Measurements from ENCODE around the gene ADA. TPM values are rescaled to one million over a fixed set of nuclear protein-coding genes. Genes with fewer than 3 reads are reported as not detected.
"Not testable (repeated sequence)": the region's sequence is repeated elsewhere in the genome, so short reads cannot be mapped to it uniquely, and the experiment has no call there.

The ADA gene
- total and polyA plus RNA-seq, 4 experiments from 2014 or later: 28.4 to 64.3 (median 39.8) TPM

GRCh38 chr20:44593751-44594150, 57.7 kb downstream of the ADA start:
- Histone ChIP-seq H3K36me3 (ENCODE audit: insufficient read depth, low read length) (no peaks in the 10 kb centered on the region), H3K27ac (ENCODE audit: low read depth, low read length) (no peak overlapping the region), H3K4me3 (ENCODE audit: low read length in 2 of 2) (no peak overlapping the region), H3K9me3 (ENCODE audit: control insufficient read depth in 1 of 2, low read length in 2 of 2) (no peaks in the 10 kb centered on the region), H3K4me1 (ENCODE audit: insufficient read depth, low read length) (peaks cover 7% of the 10 kb centered on the region), H3K27me3 (ENCODE audit: insufficient read depth, low read length) (no peaks in the 10 kb centered on the region)
- no peaks in the 10 kb centered on the region for H3K27me3 Mint-ChIP-seq
- CTCF ChIA-PET (ENCODE audit: partially characterized antibody): interaction anchor here (0.5 to 1.2 kb wide), 2 partner anchors 9 to 14 kb away, joined by 3 to 4 read pairs; no protein-coding TSS in a partner anchor
- POLR2A ChIA-PET (ENCODE audit: partially characterized antibody): no interaction called here
- H3K4me1 Mint-ChIP-seq: peaks cover 6 to 8% (median 6%) of the 10 kb centered on the region in 4 donors
- H3K36me3 Mint-ChIP-seq: no peaks in the 10 kb centered on the region
- intact Hi-C loops (cut with micrococcal nuclease): no loop called here
- no peaks in the 10 kb centered on the region for H3K9me3 Mint-ChIP-seq
- no peak for DNase-seq
- H3K27ac Mint-ChIP-seq: no peak overlapping the region
- no peak overlapping the region for H3K4me3 Mint-ChIP-seq

DNA sequence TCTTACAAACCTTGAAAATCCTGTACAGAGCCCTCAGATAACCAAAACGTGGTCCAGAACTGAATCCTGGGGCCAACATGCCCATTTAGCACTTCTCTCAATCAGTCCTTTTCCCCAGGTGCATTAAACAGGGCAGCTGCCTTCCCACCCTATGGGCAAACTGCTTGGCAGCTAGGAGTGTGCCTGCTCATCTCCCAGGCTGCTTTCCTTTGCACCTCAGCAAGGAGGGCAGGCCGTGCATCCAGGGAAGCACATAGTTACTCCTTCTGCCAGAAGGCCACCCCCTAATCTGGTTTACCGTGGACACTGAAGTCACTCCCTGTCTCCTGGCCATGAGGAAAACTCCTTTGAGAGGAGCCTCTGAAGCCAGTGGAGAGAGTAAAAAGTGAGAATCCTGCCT, 59.1 kb downstream of the ADA start:
- H3K36me3 Mint-ChIP-seq: no peaks in the 10 kb centered on the region
- no peak overlapping the region for H3K4me3 ChIP-seq (ENCODE audit: low read length in 2 of 2)
- no peaks in the 10 kb centered on the region for H3K36me3 ChIP-seq (ENCODE audit: insufficient read depth, low read length)
- H3K27me3 Mint-ChIP-seq: peaks cover 0 to 2% of the 10 kb centered on the region in 2 donors
- no peak for DNase-seq
- H3K27ac Mint-ChIP-seq: no peak overlapping the region
- no peaks in the 10 kb centered on the region for H3K9me3 Mint-ChIP-seq
- ChIA-PET POLR2A (ENCODE audit: partially characterized antibody) (no interaction called here), CTCF (ENCODE audit: partially characterized antibody) (no interaction called here)
- H3K27ac ChIP-seq (ENCODE audit: low read depth, low read length): no peak overlapping the region
- no peaks in the 10 kb centered on the region for H3K4me1 ChIP-seq (ENCODE audit: insufficient read depth, low read length)
- H3K27me3 ChIP-seq (ENCODE audit: insufficient read depth, low read length): no peaks in the 10 kb centered on the region
- H3K4me3 Mint-ChIP-seq: no peak overlapping the region
- no peaks in the 10 kb centered on the region for H3K9me3 ChIP-seq (ENCODE audit: control insufficient read depth in 1 of 2, low read length in 2 of 2)
- no peaks in the 10 kb centered on the region for H3K4me1 Mint-ChIP-seq
- intact Hi-C loops (cut with micrococcal nuclease): no loop called here

DNA sequence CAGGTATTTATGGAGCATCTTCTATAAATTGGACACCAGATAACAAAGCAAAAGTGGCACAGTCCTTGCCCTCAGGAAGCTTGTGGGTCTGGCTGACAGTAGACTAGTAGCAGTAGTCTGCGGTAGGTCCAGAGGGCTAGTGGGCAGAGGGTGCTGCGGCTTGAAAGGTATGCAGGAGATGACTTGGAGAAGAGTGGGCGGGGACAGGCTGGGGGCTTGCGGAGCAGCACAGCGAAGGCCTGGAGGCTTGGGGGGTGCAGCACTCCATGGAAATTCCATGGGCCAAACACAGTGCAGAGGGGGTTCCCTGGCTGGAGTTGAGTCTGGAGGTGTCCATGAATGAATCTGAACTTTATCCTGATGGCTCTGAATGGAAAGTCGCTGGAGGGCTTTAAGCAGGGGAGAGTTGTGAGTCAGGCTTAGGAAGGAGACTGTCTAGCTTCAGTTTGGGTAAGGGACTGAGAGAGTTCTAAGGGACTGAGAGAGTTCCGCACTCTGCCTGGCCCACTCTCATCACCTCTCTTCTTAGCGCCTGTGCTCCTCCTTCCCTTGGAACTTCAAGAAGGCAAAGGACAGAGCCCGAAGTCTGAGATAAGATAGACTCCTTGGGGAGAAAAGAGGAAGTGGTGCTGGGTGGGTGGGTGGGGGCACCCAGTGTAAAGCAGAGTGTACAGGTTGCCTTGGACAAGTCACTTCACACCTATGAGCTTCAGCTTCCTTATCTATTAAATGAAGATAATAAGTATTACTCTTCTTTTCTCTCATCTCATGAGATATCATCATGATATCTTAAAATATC, 60.3 kb downstream of the ADA start:
- POLR2A ChIA-PET (ENCODE audit: partially characterized antibody): interaction anchor here (1.2 kb wide), 1 partner anchor 115 kb away, joined by 3 read pairs; no protein-coding TSS in a partner anchor
- no peaks in the 10 kb centered on the region for H3K9me3 Mint-ChIP-seq
- CTCF ChIA-PET (ENCODE audit: partially characterized antibody): no interaction called here
- H3K27me3 Mint-ChIP-seq: peaks cover 0 to 2% of the 10 kb centered on the region in 2 donors
- no peaks in the 10 kb centered on the region for H3K36me3 Mint-ChIP-seq
- Histone ChIP-seq H3K4me1 (ENCODE audit: insufficient read depth, low read length) (no peaks in the 10 kb centered on the region), H3K36me3 (ENCODE audit: insufficient read depth, low read length) (no peaks in the 10 kb centered on the region), H3K27me3 (ENCODE audit: insufficient read depth, low read length) (no peaks in the 10 kb centered on the region), H3K27ac (ENCODE audit: low read depth, low read length) (no peak overlapping the region), H3K4me3 (ENCODE audit: low read length in 2 of 2) (no peak overlapping the region), H3K9me3 (ENCODE audit: control insufficient read depth in 1 of 2, low read length in 2 of 2) (no peaks in the 10 kb centered on the region)
- intact Hi-C loops (cut with micrococcal nuclease): no loop called here
- no peak for DNase-seq
- no peak overlapping the region for H3K4me3 Mint-ChIP-seq
- no peaks in the 10 kb centered on the region for H3K4me1 Mint-ChIP-seq
- peak overlapping the region in 1 of 7 donors; percentile 68 for H3K27ac Mint-ChIP-seq

- Mint-ChIP-seq H3K36me3 (no peaks in the 10 kb centered on the region), H3K4me3 (no peak overlapping the region), H3K4me1 (no peaks in the 10 kb centered on the region), H3K27ac (no peak overlapping the region), H3K9me3 (no peaks in the 10 kb centered on the region), H3K27me3 (peaks cover 0 to 2% of the 10 kb centered on the region in 2 donors)
- Histone ChIP-seq H3K36me3 (ENCODE audit: insufficient read depth, low read length) (no peaks in the 10 kb centered on the region), H3K27ac (ENCODE audit: low read depth, low read length) (no peak overlapping the region), H3K27me3 (ENCODE audit: insufficient read depth, low read length) (no peaks in the 10 kb centered on the region), H3K4me1 (ENCODE audit: insufficient read depth, low read length) (no peaks in the 10 kb centered on the region), H3K9me3 (ENCODE audit: control insufficient read depth in 1 of 2, low read length in 2 of 2) (no peaks in the 10 kb centered on the region), H3K4me3 (ENCODE audit: low read length in 2 of 2) (no peak overlapping the region)
- no peak for DNase-seq
- intact Hi-C loops (cut with micrococcal nuclease): no loop called here
- CTCF ChIA-PET (ENCODE audit: partially characterized antibody): interaction anchor here (1.8 kb wide), 1 partner anchor 278 kb away, joined by 4 read pairs; the partner anchor contains the start of gene FITM2
- POLR2A ChIA-PET (ENCODE audit: partially characterized antibody): interaction anchor here (1.2 kb wide), 1 partner anchor 113 kb away, joined by 3 read pairs; no protein-coding TSS in a partner anchor
Measured at GRCh38 chr20:44589537-44589936, 62.0 kb downstream of the ADA start.

- H3K4me3 ChIP-seq (ENCODE audit: low read length in 2 of 2); H3K4me3 Mint-ChIP-seq; H3K27me3 ChIP-seq (ENCODE audit: insufficient read depth, low read length); H3K27ac ChIP-seq (ENCODE audit: low read depth, low read length); POLR2A ChIA-PET (ENCODE audit: partially characterized antibody); H3K4me1 Mint-ChIP-seq; H3K4me1 ChIP-seq (ENCODE audit: insufficient read depth, low read length); H3K9me3 ChIP-seq (ENCODE audit: control insufficient read depth in 1 of 2, low read length in 2 of 2); H3K9me3 Mint-ChIP-seq; intact Hi-C loops (cut with micrococcal nuclease); H3K36me3 Mint-ChIP-seq; H3K27me3 Mint-ChIP-seq; H3K27ac Mint-ChIP-seq; H3K36me3 ChIP-seq (ENCODE audit: insufficient read depth, low read length); DNase-seq: not testable (repeated sequence)
- CTCF ChIA-PET (ENCODE audit: partially characterized antibody): interaction anchor here (0.7 kb wide), 1 partner anchor 34 kb away, joined by 3 read pairs; no protein-coding TSS in a partner anchor
Measured at GRCh38 chr20:44588321-44588720, 63.2 kb downstream of the ADA start.

GRCh38 chr20:44587035-44587980, 64.2 kb downstream of the ADA start:
- Histone ChIP-seq H3K9me3 (ENCODE audit: control insufficient read depth in 1 of 2, low read length in 2 of 2) (no peaks in the 10 kb centered on the region), H3K27ac (ENCODE audit: low read depth, low read length) (no peak overlapping the region), H3K27me3 (ENCODE audit: insufficient read depth, low read length) (no peaks in the 10 kb centered on the region), H3K4me3 (ENCODE audit: low read length in 2 of 2) (no peak overlapping the region), H3K4me1 (ENCODE audit: insufficient read depth, low read length) (no peaks in the 10 kb centered on the region), H3K36me3 (ENCODE audit: insufficient read depth, low read length) (no peaks in the 10 kb centered on the region)
- no peaks in the 10 kb centered on the region for H3K9me3 Mint-ChIP-seq
- CTCF ChIA-PET (ENCODE audit: partially characterized antibody): no interaction called here
- H3K4me3 Mint-ChIP-seq: no peak overlapping the region
- no peak for DNase-seq
- peaks cover 0 to 2% of the 10 kb centered on the region in 2 donors for H3K27me3 Mint-ChIP-seq
- no peaks in the 10 kb centered on the region for H3K36me3 Mint-ChIP-seq
- POLR2A ChIA-PET (ENCODE audit: partially characterized antibody): no interaction called here
- peak overlapping the region in 1 of 7 donors; percentile 24 for H3K27ac Mint-ChIP-seq
- intact Hi-C loops (cut with micrococcal nuclease): no loop called here
- H3K4me1 Mint-ChIP-seq: no peaks in the 10 kb centered on the region

- no peak for DNase-seq
- Histone ChIP-seq H3K4me1 (ENCODE audit: insufficient read depth, low read length) (no peaks in the 10 kb centered on the region), H3K9me3 (ENCODE audit: control insufficient read depth in 1 of 2, low read length in 2 of 2) (no peaks in the 10 kb centered on the region), H3K27ac (ENCODE audit: low read depth, low read length) (no peak overlapping the region), H3K4me3 (ENCODE audit: low read length in 2 of 2) (no peak overlapping the region), H3K36me3 (ENCODE audit: insufficient read depth, low read length) (no peaks in the 10 kb centered on the region), H3K27me3 (ENCODE audit: insufficient read depth, low read length) (no peaks in the 10 kb centered on the region)
- Mint-ChIP-seq H3K27me3 (peaks cover 0 to 2% of the 10 kb centered on the region in 2 donors), H3K9me3 (no peaks in the 10 kb centered on the region), H3K4me3 (no peak overlapping the region), H3K36me3 (no peaks in the 10 kb centered on the region), H3K4me1 (peaks cover 0 to 2% (median 0%) of the 10 kb centered on the region in 4 donors), H3K27ac (peak overlapping the region in 1 of 7 donors; percentile 19)
- POLR2A ChIA-PET (ENCODE audit: partially characterized antibody): no interaction called here
- intact Hi-C loops (cut with micrococcal nuclease): no loop called here
- CTCF ChIA-PET (ENCODE audit: partially characterized antibody): interaction anchor here (1.1 kb wide), 1 partner anchor 12 kb away, joined by 5 read pairs; no protein-coding TSS in a partner anchor
Measured at GRCh38 chr20:44586289-44586911, 65.1 kb downstream of the ADA start.

All from CD4-positive, alpha-beta memory T cell (primary cell).